ENCODE data around the gene CFHR5.

GRCh38 chr1:197027359-197027758 is 50.0 kb downstream of the CFHR5 start:
- no peak for TF ChIP-seq CTCF (conservative IDR thresholded peaks at IDR 0.05)
- TF ChIP-seq ZFX (IDR thresholded peaks at IDR 0.05), result no peak

Measured in C4-2B (cell line).